ENCODE data around the gene PITX2. TPM values are rescaled to one million over a fixed set of nuclear protein-coding genes. Genes with fewer than 3 reads are reported as not detected.

Gene PITX2
- total and polyA plus RNA-seq, 10 of the 15 experiments (the other 5 are each of a cell fraction or from before 2014, with no cell fraction given), result not detected

DNA sequence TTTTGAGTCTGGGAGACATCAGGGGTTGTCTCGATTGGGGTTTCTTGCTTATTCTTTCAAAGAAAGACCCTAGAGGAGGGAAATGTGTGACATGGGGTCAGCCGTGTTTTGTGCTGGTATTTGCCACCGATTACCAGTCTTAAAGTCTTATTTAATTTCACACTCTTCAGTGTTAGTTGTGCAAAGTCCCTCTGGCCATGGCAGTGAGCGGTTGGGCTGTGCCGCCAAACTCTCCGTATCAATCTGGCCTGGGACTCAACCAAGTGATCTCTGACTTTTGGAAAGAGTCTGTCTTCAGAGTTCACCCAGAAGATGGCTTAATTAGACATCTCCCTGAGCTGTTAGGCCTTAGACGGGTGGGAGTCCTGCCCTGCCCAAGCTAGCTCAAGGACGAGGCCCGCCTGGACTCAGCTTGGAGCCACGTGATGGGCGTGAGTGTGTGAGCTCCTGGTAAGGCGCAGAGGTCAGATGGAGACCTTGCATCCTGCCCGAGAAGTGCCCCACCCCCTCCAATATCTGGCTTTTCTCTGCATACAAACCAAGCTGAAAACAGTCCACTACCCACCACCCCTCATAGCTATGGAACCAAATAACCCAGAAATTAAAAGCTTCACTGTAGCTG, 3.8 kb upstream of the PITX2 start:
- Histone ChIP-seq H3K27me3 (replicated peaks in 1 of 2; ENCODE audit: control insufficient read depth in 2 of 2, insufficient read depth in 2 of 2, low read length in 1 of 2) (peaks cover 21 to 33% of the 10 kb centered on the region in 2 experiments), H3K36me3 (ENCODE audit: control insufficient read depth in 2 of 2, insufficient read depth in 2 of 2, low read length in 1 of 2) (no peaks in the 10 kb centered on the region), H3K4me2 (ENCODE audit: control insufficient read depth, insufficient read depth) (no peak overlapping the region), H3K79me2 (ENCODE audit: control insufficient read depth, insufficient read depth, low read length) (no peaks in the 10 kb centered on the region), H2AFZ (ENCODE audit: control insufficient read depth, low read depth, low read length) (no peak overlapping the region), H3K4me1 (ENCODE audit: control insufficient read depth, insufficient read depth, low read length) (no peaks in the 10 kb centered on the region), H3K27ac (ENCODE audit: control insufficient read depth, insufficient read depth) (no peak overlapping the region), H3K4me3 (no peak overlapping the region), H3K9me3 (replicated peaks; ENCODE audit: control insufficient read depth, insufficient read depth, low read length) (peaks cover 4% of the 10 kb centered on the region; the same call in 1 of the 3 replicates), H4K20me1 (ENCODE audit: control insufficient read depth, insufficient read depth) (no peaks in the 10 kb centered on the region), H3K9ac (ENCODE audit: control insufficient read depth, insufficient read depth, low read length) (no peak overlapping the region)
- DNase-seq (ENCODE audit: low read depth, low spot score) (no peak), ATAC-seq (no peak), FAIRE-seq (no peak)
- SMC1A ChIA-PET (ENCODE audit: uncharacterized antibody, unreplicated experiment), result no interaction called here
- 29% methylated on average over 13 of the region's 13 CpGs for WGBS (ENCODE audit: insufficient coverage, insufficient replicate concordance, low lambda C conversion rate, missing lambda C conversion rate)
- RAD21 ChIA-PET (ENCODE audit: unreplicated experiment), result no interaction called here
- CTCF ChIA-PET, result no interaction called here
- intact Hi-C loops (cut with micrococcal nuclease; ENCODE audit: unreplicated experiment), result no loop called here
- POLR2A ChIA-PET, result no interaction called here
- BruUV-seq (replicated peaks), result no TSS peak
- in situ Hi-C loops (cut with MboI), result loop anchor here (25.0 kb wide), 3 partner anchors 661 to 1411 kb away; no protein-coding TSS in a partner anchor
- TF ChIP-seq NR2F1 (conservative IDR thresholded peaks at IDR 0.05), result no peak
- TF ChIP-seq, protein P1, sequence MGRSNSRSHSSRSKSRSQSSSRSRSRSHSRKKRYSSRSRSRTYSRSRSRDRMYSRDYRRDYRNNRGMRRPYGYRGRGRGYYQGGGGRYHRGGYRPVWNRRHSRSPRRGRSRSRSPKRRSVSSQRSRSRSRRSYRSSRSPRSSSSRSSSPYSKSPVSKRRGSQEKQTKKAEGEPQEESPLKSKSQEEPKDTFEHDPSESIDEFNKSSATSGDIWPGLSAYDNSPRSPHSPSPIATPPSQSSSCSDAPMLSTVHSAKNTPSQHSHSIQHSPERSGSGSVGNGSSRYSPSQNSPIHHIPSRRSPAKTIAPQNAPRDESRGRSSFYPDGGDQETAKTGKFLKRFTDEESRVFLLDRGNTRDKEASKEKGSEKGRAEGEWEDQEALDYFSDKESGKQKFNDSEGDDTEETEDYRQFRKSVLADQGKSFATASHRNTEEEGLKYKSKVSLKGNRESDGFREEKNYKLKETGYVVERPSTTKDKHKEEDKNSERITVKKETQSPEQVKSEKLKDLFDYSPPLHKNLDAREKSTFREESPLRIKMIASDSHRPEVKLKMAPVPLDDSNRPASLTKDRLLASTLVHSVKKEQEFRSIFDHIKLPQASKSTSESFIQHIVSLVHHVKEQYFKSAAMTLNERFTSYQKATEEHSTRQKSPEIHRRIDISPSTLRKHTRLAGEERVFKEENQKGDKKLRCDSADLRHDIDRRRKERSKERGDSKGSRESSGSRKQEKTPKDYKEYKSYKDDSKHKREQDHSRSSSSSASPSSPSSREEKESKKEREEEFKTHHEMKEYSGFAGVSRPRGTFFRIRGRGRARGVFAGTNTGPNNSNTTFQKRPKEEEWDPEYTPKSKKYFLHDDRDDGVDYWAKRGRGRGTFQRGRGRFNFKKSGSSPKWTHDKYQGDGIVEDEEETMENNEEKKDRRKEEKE (IDR thresholded peaks at IDR 0.05), result no peak
- TF ChIP-seq ZBED1 (IDR thresholded peaks at IDR 0.05; ENCODE audit: borderline replicate concordance), result no peak
- TF ChIP-seq CREB1 (IDR thresholded peaks at IDR 0.05; ENCODE audit: low read depth), result no peak
